Activated CD4-positive, alpha-beta memory T cell treated with anti-CD3 and anti-CD28 coated beads for 36 hours (primary cell): ENCODE data around the gene FRMD4A. TPM values are rescaled to one million over a fixed set of nuclear protein-coding genes. Genes with fewer than 3 reads are reported as not detected.
"Not testable (repeated sequence)": the region's sequence is repeated elsewhere in the genome, so short reads cannot be mapped to it uniquely, and the experiment has no call there.

Experiments used
- CTCF ChIA-PET: fragments of 350-600 bp; sonication (Branson Sonifier 250); formaldehyde crosslinking; loops from one replicate; lab custom pipeline; 2021; ENCODE audit warnings: antibody characterized with exemption, inconsistent platforms; lab: Charles Lee
- POLR2A ChIA-PET: fragments of 350-600 bp; sonication (Branson Sonifier 250); formaldehyde crosslinking; loops from one replicate; lab custom pipeline; 2021; ENCODE audit warnings: antibody characterized with exemption; lab: Charles Lee
- DNase-seq: peaks from one replicate; pipeline ENCODE4 v3.0.0-alpha.2; 2020
- H3K27ac Mint-ChIP-seq: one replicate; pipeline ENCODE4 v1.8.0; 2021; ENCODE audit warnings: mixed read lengths
- H3K27me3 Mint-ChIP-seq: one replicate; pipeline ENCODE4 v1.8.0; 2021; ENCODE audit warnings: mixed read lengths
- H3K36me3 Mint-ChIP-seq: one replicate; pipeline ENCODE4 v1.8.0; 2021; ENCODE audit warnings: mixed read lengths
- H3K4me1 Mint-ChIP-seq: one replicate; pipeline ENCODE4 v1.8.0; 2021; ENCODE audit warnings: low read depth, mixed read lengths
- H3K4me3 Mint-ChIP-seq: one replicate; pipeline ENCODE4 v1.8.0; 2021; ENCODE audit warnings: mild to moderate bottlenecking, mixed read lengths
- H3K9me3 Mint-ChIP-seq: one replicate; pipeline ENCODE4 v1.8.0; 2021; ENCODE audit warnings: mixed read lengths
- intact Hi-C: fragments of 100-400 bp; cut with micrococcal nuclease; formaldehyde crosslinking; loops from one replicate; pipeline ENCODE4 v1.15.1; 2023
- total RNA-seq, 2 experiments: library from RNA; stranded (reverse); gene quantifications; one replicate each; pipeline ENCODE4 v1.2.3, GENCODE V29; 2021

Gene FRMD4A
- total RNA-seq, 2 experiments from 2014 or later: 0.31 to 1.7 TPM

GRCh38 chr10:13922586-13922985, 408.1 kb downstream of the FRMD4A start:
- H3K9me3 Mint-ChIP-seq: no peaks in the 10 kb centered on the region
- ChIA-PET POLR2A (no interaction called here), CTCF (no interaction called here)
- no peak overlapping the region for H3K4me3 Mint-ChIP-seq
- no peaks in the 10 kb centered on the region for H3K36me3 Mint-ChIP-seq
- no peak for DNase-seq
- intact Hi-C loops: no loop called here
- H3K4me1 Mint-ChIP-seq: peaks cover 5% of the 10 kb centered on the region
- H3K27ac Mint-ChIP-seq: no peak overlapping the region
- H3K27me3 Mint-ChIP-seq: peaks cover 1% of the 10 kb centered on the region

- Mint-ChIP-seq H3K4me3 (no peak overlapping the region), H3K36me3 (no peaks in the 10 kb centered on the region), H3K4me1 (peaks cover 5% of the 10 kb centered on the region), H3K27me3 (peaks cover 1% of the 10 kb centered on the region), H3K27ac (no peak overlapping the region), H3K9me3 (no peaks in the 10 kb centered on the region)
- ChIA-PET POLR2A (no interaction called here), CTCF (no interaction called here)
- DNase-seq: no peak
- intact Hi-C loops: no loop called here
These were observed 408.8 kb downstream of the FRMD4A start for GRCh38 chr10:13921941-13922340.

GRCh38 chr10:13921131-13921530, 409.6 kb downstream of the FRMD4A start:
- H3K27me3 Mint-ChIP-seq, CTCF ChIA-PET, DNase-seq, H3K36me3 Mint-ChIP-seq, H3K27ac Mint-ChIP-seq, intact Hi-C loops, H3K4me3 Mint-ChIP-seq, H3K4me1 Mint-ChIP-seq, POLR2A ChIA-PET, H3K9me3 Mint-ChIP-seq: not testable (repeated sequence)

- H3K36me3 Mint-ChIP-seq: no peaks in the 10 kb centered on the region
- no peaks in the 10 kb centered on the region for H3K4me1 Mint-ChIP-seq
- CTCF ChIA-PET: no interaction called here
- no peak overlapping the region for H3K27ac Mint-ChIP-seq
- H3K9me3 Mint-ChIP-seq: no peaks in the 10 kb centered on the region
- H3K27me3 Mint-ChIP-seq: no peaks in the 10 kb centered on the region
- intact Hi-C loops: no loop called here
- POLR2A ChIA-PET: no interaction called here
- no peak for DNase-seq
- no peak overlapping the region for H3K4me3 Mint-ChIP-seq
These were observed 410.3 kb downstream of the FRMD4A start for GRCh38 chr10:13920465-13920864.

GRCh38 chr10:13920031-13920430, 410.7 kb downstream of the FRMD4A start:
- H3K27ac Mint-ChIP-seq: no peak overlapping the region
- no peaks in the 10 kb centered on the region for H3K27me3 Mint-ChIP-seq
- CTCF ChIA-PET: no interaction called here
- H3K36me3 Mint-ChIP-seq: no peaks in the 10 kb centered on the region
- H3K4me1 Mint-ChIP-seq: no peaks in the 10 kb centered on the region
- intact Hi-C loops: no loop called here
- POLR2A ChIA-PET: no interaction called here
- DNase-seq: no peak
- no peak overlapping the region for H3K4me3 Mint-ChIP-seq
- no peaks in the 10 kb centered on the region for H3K9me3 Mint-ChIP-seq

GRCh38 chr10:13917791-13918190, 412.9 kb downstream of the FRMD4A start:
- POLR2A ChIA-PET: no interaction called here
- no peaks in the 10 kb centered on the region for H3K27me3 Mint-ChIP-seq
- no peak overlapping the region for H3K27ac Mint-ChIP-seq
- CTCF ChIA-PET: no interaction called here
- H3K4me1 Mint-ChIP-seq: no peaks in the 10 kb centered on the region
- no peak for DNase-seq
- H3K9me3 Mint-ChIP-seq: no peaks in the 10 kb centered on the region
- H3K36me3 Mint-ChIP-seq: no peaks in the 10 kb centered on the region
- intact Hi-C loops: no loop called here
- H3K4me3 Mint-ChIP-seq: no peak overlapping the region

- CTCF ChIA-PET: no interaction called here
- Mint-ChIP-seq H3K36me3 (no peaks in the 10 kb centered on the region), H3K27ac (no peak overlapping the region), H3K4me1 (no peaks in the 10 kb centered on the region), H3K4me3 (no peak overlapping the region), H3K9me3 (no peaks in the 10 kb centered on the region), H3K27me3 (no peaks in the 10 kb centered on the region)
- POLR2A ChIA-PET: no interaction called here
- intact Hi-C loops: no loop called here
- no peak for DNase-seq
These were observed 414.3 kb downstream of the FRMD4A start for GRCh38 chr10:13916384-13916947.

- Mint-ChIP-seq H3K36me3 (no peaks in the 10 kb centered on the region), H3K27me3 (no peaks in the 10 kb centered on the region), H3K9me3 (no peaks in the 10 kb centered on the region), H3K27ac (no peak overlapping the region), H3K4me1 (no peaks in the 10 kb centered on the region), H3K4me3 (no peak overlapping the region)
- intact Hi-C loops: no loop called here
- CTCF ChIA-PET: no interaction called here
- no peak for DNase-seq
- POLR2A ChIA-PET: no interaction called here
These were observed 415.0 kb downstream of the FRMD4A start for GRCh38 chr10:13915710-13916109.

GRCh38 chr10:13913897-13914296, 416.8 kb downstream of the FRMD4A start:
- POLR2A ChIA-PET: no interaction called here
- no peak overlapping the region for H3K4me3 Mint-ChIP-seq
- H3K9me3 Mint-ChIP-seq: no peaks in the 10 kb centered on the region
- H3K4me1 Mint-ChIP-seq: no peaks in the 10 kb centered on the region
- CTCF ChIA-PET: no interaction called here
- intact Hi-C loops: no loop called here
- no peaks in the 10 kb centered on the region for H3K36me3 Mint-ChIP-seq
- H3K27me3 Mint-ChIP-seq: no peaks in the 10 kb centered on the region
- no peak overlapping the region for H3K27ac Mint-ChIP-seq
- no peak for DNase-seq

- POLR2A ChIA-PET: no interaction called here
- H3K9me3 Mint-ChIP-seq: no peaks in the 10 kb centered on the region
- no peaks in the 10 kb centered on the region for H3K4me1 Mint-ChIP-seq
- no peaks in the 10 kb centered on the region for H3K27me3 Mint-ChIP-seq
- H3K36me3 Mint-ChIP-seq: no peaks in the 10 kb centered on the region
- no peak overlapping the region for H3K4me3 Mint-ChIP-seq
- no peak for DNase-seq
- CTCF ChIA-PET: no interaction called here
- H3K27ac Mint-ChIP-seq: no peak overlapping the region
- intact Hi-C loops: no loop called here
These were observed 418.8 kb downstream of the FRMD4A start for GRCh38 chr10:13911821-13912520.

GRCh38 chr10:13909516-13910258, 421.0 kb downstream of the FRMD4A start:
- no peaks in the 10 kb centered on the region for H3K4me1 Mint-ChIP-seq
- no peaks in the 10 kb centered on the region for H3K27me3 Mint-ChIP-seq

GRCh38 chr10:13908475-13908874, 422.2 kb downstream of the FRMD4A start:
- no peak overlapping the region for H3K4me3 Mint-ChIP-seq
- no peaks in the 10 kb centered on the region for H3K27me3 Mint-ChIP-seq
- ChIA-PET POLR2A (no interaction called here), CTCF (no interaction called here)
- no peaks in the 10 kb centered on the region for H3K9me3 Mint-ChIP-seq
- H3K27ac Mint-ChIP-seq: no peak overlapping the region
- DNase-seq: no peak
- intact Hi-C loops: no loop called here
- H3K4me1 Mint-ChIP-seq: no peaks in the 10 kb centered on the region
- no peaks in the 10 kb centered on the region for H3K36me3 Mint-ChIP-seq

More at GRCh38 chr10:13909516-13910258, 421.0 kb downstream of the FRMD4A start:
- H3K4me3 Mint-ChIP-seq: no peak overlapping the region
- CTCF ChIA-PET: no interaction called here
- POLR2A ChIA-PET: no interaction called here
- H3K9me3 Mint-ChIP-seq: no peaks in the 10 kb centered on the region
- no peaks in the 10 kb centered on the region for H3K36me3 Mint-ChIP-seq
- no peak overlapping the region for H3K27ac Mint-ChIP-seq
- intact Hi-C loops: no loop called here
- no peak for DNase-seq
